Suppressor macrophage treated with lipopolysaccharide for 1 hour (primary cell): ENCODE results near the gene MAJIN.
A peak's percentile ranks its signal among the peaks of the same experiment; 100 is the strongest.

ENCODE experiments used
- DNase-seq, 3 donors: peaks; one replicate each; pipeline ENCODE4 v3.0.0-alpha.2; 2020 to 2022

The MAJIN gene

GRCh38 chr11:64931290-64931689 lies 40.6 kb downstream of the MAJIN start:
- DNase-seq: no peak

GRCh38 chr11:64930340-64930739 lies 41.6 kb downstream of the MAJIN start:
- no peak for DNase-seq

DNA sequence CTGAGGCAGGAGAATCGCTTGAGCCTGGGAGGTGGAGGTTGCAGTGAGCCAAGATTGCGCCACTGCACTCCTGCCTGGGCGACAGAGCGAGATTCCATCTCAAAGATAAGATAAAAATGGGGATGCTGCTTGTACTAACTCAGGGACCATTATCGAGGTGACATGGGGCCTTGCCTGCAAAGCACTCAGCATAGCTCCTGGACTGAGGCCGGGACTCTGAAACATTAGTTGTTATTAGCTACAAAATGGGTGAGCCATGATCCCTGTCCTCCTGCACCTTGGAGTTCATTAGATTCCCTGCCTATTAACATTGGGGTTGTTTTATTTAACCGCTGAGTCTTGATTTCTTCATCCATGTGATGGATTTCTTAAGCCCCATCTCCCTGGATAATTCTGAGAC lies 42.3 kb downstream of the MAJIN start:
- DNase-seq: no peak

GRCh38 chr11:64928957-64929356 lies 43.0 kb downstream of the MAJIN start:
- DNase-seq: no peak

DNA sequence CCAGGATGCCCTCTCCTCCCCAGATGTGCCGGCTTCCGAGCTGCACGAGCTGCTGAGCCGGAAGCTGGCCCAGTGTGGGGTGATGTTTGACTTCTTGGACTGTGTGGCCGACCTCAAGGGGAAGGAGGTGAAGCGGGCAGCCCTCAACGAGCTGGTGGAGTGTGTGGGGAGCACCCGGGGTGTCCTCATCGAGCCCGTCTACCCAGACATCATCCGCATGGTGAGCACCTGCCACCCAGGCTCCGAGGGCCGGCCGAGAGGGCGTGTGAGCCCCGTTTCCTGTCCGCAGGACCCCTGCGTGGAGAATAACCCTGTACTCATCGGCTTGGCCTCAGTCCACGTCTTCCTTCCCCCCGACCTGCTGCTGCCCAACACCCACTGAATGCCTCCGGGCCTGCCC lies 45.2 kb downstream of the MAJIN start:
- no peak for DNase-seq

DNA sequence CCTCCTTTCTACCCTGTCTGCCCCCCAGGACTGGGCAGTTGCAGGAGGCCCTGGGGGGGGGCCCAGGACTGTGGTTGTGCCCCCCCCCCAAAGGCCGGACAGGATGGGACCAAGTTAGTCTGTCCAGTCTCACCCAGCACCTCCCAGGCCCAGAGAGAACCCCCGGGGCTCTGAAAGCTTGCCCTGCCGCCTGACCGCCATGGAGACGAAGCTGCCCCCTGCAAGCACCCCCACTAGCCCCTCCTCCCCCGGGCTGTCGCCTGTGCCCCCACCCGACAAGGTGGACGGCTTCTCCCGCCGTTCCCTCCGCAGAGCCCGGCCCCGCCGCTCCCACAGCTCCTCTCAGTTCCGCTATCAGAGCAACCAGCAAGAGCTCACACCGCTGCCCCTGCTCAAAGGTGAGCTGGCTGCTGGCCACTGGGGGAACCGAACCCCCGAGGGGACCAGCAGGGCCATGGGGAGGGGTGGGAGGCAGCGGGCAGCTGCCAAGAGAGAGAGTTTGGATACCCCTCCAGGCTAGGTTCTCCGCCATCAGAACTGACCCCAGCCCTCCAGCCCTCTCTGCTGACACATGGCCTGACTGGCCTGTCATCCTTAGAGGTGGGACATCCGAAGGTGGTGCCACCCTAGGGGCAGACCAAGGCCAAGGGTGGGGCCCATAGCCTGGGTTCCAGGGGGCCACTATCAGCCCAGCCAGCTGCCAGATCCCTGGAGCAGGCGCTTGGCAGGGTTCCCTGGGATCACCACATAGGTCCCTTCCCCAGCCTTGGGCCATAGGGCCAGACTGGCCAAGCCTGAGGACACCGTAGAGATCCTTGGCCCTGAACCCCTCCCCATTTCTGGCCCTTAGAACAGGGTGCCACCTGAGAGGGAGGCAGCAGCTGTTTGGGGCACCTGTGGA lies 46.1 kb downstream of the MAJIN start:
- no peak for DNase-seq

DNA sequence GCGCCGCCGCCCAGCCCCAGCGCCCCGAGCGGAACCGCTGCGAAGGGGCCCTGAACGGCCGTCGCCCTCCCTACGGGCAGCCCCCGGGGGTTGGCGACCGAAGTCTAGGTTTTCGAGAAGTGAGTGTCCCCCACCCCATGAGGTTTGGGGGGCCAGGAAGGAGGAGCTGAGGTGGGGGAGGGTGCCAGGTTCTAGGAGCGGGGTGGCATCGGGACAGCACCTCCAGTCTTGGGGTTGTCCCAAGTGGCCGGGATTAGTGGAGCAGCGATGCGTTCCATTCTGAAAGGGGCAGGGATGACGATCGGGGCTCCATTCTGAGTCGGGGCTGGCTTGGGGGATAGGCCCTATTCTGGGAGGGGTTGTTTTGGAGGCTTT lies 47.0 kb downstream of the MAJIN start:
- DNase-seq: peak in 2 of 3 donors; percentile 18 to 31

- DNase-seq: peak; percentile 95 to 96 (median 95)
Observed at GRCh38 chr11:64923944-64924909, 47.7 kb downstream of the MAJIN start, which contains the start of gene PPP2R5B. Gene PPP2R5B, plus strand, starts transcription at chr11:64924689. Its CDS starts 1,046 bp downstream, at chr11:64925735.

GRCh38 chr11:64923151-64923661 lies 48.7 kb downstream of the MAJIN start:
- no peak for DNase-seq

DNA sequence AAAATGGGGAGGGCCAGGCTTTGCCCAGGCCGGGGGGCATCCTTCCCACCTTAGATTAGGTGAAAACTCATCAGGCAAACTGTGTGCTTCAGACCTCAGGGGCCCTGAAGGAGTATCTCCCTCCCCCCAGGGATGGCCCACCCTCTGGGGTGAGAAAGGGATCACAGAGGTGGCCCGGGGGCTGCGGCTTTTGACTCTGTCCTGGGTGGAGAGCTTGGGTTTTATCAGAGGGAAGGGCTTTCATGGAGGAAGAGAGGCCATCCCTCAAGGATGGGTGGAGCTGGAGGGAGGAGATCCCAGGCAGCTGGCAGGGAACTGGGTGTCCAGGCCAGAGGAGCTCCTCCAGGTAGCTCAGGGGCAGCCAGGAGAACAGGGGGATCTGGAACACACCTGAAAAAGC lies 50.5 kb downstream of the MAJIN start:
- no peak for DNase-seq

DNA sequence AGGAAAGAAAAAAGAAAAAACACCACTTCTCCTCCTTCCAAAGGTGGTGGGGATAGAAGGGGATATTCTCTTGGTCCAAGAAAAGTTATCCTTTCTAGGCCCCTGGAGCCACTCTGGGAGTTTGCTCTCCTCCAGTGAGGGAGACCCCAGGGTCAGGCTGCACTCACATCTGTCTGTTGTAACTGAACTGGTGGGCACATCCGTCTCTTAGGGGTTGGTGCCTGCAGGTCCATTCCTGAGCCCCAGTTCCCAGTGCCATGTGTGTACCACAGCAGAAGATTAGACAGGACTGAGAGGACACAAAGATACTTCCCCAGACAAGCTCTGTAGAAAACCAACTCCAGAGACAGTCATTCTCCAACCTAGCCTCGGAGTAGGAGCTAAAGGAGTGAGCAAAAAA lies 51.8 kb downstream of the MAJIN start:
- no peak for DNase-seq

GRCh38 chr11:64919627-64920026 lies 52.3 kb downstream of the MAJIN start:
- no peak for DNase-seq

DNA sequence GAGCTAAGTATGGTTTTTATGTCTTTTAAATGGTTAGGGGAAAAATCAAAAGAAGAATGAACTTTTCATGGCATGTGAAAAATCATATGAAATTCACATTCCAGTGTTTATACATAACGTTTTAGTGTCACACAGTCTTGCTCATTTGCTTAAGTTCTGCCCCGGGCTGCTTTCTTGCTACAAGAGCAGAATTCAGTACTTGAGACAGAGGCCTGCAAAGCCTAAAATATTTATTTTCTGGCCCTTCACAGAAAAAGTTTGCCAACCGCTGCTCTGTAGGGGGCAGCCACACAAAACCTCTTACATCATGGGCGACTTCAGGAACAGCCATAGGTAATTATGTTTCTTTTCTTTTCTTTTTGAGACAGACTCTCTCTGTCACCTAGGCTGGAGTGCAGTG lies 53.9 kb downstream of the MAJIN start:
- peak in 2 of 3 donors; percentile 18 to 27 for DNase-seq

DNA sequence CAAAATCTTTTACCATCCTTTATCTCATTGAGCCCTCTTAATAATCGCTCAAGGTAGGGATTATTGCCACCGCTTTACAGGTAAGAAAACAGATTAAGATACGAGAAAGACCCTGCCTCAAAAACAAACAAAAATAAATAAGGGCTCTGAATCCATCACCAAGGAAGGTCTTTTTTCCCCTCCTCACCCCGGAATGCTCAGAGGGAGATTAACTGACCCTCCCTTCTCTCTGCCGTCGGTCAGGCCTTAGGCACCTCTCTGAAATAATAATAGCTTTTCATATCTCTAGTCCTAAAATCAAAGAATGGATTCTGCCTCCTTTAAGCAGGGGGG lies 54.3 kb downstream of the MAJIN start:
- no peak for DNase-seq

- DNase-seq: peak; percentile 99 to 100 (median 99)
Observed at GRCh38 chr11:64916775-64917662, 54.9 kb downstream of the MAJIN start, which contains the start of gene ATG2A. Gene ATG2A, minus strand, starts transcription at chr11:64917209. Its CDS starts 74 bp downstream, at chr11:64917135.

GRCh38 chr11:64916040-64916774 lies 55.7 kb downstream of the MAJIN start:
- DNase-seq: peak; percentile 66 to 70 (median 68)

DNA sequence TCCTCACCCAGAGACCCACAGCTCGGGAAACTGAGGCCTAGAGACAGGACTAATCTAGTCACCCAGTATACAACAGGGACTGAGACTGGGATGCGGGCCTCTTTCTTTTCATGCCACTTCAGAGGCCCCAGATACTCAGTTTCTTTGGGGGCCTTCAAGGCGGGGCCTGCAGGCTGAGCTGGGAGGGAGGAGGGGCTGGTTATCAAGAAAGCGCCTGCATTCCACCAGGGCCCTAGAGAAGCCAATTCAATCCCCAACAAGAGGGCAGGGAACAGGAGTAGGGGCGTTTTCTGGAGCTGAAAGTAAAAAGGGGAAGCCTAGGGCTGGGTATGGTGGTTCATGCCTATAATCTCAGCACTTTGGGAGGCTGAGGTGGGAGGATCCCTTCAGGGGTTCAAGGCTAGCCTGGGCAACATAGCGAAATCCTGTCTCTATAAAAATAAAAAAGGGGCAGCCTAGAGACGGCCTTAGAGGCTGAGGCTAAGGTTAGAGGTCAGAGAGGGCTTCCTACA lies 56.5 kb downstream of the MAJIN start:
- DNase-seq: no peak

GRCh38 chr11:64914123-64914522 lies 57.8 kb downstream of the MAJIN start:
- DNase-seq: no peak

GRCh38 chr11:64913171-64913727 lies 58.7 kb downstream of the MAJIN start:
- DNase-seq: no peak

DNA sequence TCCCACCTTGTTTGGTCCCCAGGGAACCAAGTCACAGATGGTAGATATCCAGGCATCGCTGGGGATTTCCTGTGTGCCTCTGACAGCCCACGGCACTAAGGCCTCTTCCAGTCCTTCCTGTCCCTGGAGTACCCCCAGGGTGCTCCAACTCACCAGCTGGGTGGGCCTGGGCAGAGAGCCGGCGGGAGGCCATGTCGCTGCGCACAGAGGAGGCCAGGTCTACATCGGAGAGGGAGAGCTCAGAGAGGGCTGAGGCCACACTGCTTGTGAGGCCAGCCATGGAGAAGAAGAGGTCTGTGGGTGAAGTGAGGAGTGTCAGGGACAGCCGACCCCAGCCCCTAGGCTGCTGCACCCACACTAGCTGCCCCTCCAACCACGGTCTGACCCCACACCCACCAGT lies 60.2 kb downstream of the MAJIN start:
- DNase-seq: no peak

GRCh38 chr11:64911142-64911541 lies 60.8 kb downstream of the MAJIN start:
- no peak for DNase-seq
